HepG2 (cell line): Measurements from ENCODE around the gene OR1E1.

ENCODE experiments used
- NFE2L2 ChIP-seq: fragments of 150-350 bp; IDR thresholded peaks from 2 replicates; pipeline ENCODE4 v1.6.1; 2014; ENCODE audit warnings: low read length
- POLR2A ChIP-seq, 2 experiments: IDR thresholded peaks; 2 replicates each; pipeline ENCODE4 v1.6.1; 2011; ENCODE audit warnings: low read depth in 2 of 2, low read length in 2 of 2, mild to moderate bottlenecking in 1 of 2, moderate library complexity in 1 of 2; ENCODE audit not compliant: insufficient read depth in 1 of 2
- PRPF4 ChIP-seq: fragments of 200-400 bp; formaldehyde crosslinking; IDR thresholded peaks from 2 replicates; pipeline ENCODE4 v1.6.1; 2016; ENCODE audit warnings: low read length, low read depth; ENCODE audit not compliant: poor library complexity, severe bottlenecking
- RXRB ChIP-seq: IDR thresholded peaks from 2 replicates; pipeline ENCODE4 v1.6.1; 2016; ENCODE audit warnings: borderline replicate concordance, missing genetic modification reagents, missing compliant biosample characterization
- TAF1 ChIP-seq: sonication (generic); formaldehyde crosslinking; IDR thresholded peaks from 2 replicates; pipeline ENCODE4 v1.4.0; 2020; ENCODE audit warnings: missing genetic modification reagents
- TF ChIP-seq, protein P1 (sequence below): sonication (generic); formaldehyde crosslinking; IDR thresholded peaks from 2 replicates; pipeline ENCODE4 v1.4.0; 2020; ENCODE audit warnings: missing genetic modification reagents
- TF ChIP-seq, protein P2 (sequence below), 2 experiments: sonication (generic) in 1 of 2; formaldehyde crosslinking in 1 of 2; IDR thresholded peaks; 2 replicates each; pipeline versions ENCODE4 v1.5.1 to v1.6.1; 2011 to 2020; ENCODE audit warnings: borderline replicate concordance in 1 of 2, low read depth in 1 of 2, low read length in 1 of 2, mild to moderate bottlenecking in 1 of 2, missing genetic modification reagents in 1 of 2, moderate library complexity in 1 of 2
- TF ChIP-seq, protein P3 (sequence below): sonication (generic); formaldehyde crosslinking; IDR thresholded peaks from 2 replicates; pipeline ENCODE4 v1.4.0; 2020; ENCODE audit warnings: missing genetic modification reagents

DNA sequence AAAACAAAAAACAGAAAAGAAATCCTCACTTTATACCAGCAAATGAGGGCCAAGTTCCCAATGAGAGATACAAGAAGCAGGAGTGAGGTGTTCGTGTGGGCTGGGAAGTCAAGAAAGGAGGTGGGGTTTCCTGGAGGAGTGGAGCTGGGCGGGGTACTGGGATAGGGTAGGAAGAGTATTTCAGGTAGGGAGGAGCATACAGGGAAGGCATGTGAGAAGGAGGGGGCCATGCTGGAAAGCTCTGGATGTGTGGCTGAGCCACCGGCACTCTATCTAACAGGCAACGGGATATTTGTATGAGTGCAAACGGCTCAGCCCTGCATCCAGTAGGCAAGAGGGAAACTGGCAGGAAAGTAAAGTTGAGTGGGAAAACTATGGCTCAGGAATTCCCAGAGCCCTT is 16.3 kb downstream of the OR1E1 start:
- TF ChIP-seq, protein P1, sequence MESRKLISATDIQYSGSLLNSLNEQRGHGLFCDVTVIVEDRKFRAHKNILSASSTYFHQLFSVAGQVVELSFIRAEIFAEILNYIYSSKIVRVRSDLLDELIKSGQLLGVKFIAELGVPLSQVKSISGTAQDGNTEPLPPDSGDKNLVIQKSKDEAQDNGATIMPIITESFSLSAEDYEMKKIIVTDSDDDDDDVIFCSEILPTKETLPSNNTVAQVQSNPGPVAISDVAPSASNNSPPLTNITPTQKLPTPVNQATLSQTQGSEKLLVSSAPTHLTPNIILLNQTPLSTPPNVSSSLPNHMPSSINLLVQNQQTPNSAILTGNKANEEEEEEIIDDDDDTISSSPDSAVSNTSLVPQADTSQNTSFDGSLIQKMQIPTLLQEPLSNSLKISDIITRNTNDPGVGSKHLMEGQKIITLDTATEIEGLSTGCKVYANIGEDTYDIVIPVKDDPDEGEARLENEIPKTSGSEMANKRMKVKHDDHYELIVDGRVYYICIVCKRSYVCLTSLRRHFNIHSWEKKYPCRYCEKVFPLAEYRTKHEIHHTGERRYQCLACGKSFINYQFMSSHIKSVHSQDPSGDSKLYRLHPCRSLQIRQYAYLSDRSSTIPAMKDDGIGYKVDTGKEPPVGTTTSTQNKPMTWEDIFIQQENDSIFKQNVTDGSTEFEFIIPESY (CRISPR knock-in tag): no peak
- TF ChIP-seq, protein P2, sequence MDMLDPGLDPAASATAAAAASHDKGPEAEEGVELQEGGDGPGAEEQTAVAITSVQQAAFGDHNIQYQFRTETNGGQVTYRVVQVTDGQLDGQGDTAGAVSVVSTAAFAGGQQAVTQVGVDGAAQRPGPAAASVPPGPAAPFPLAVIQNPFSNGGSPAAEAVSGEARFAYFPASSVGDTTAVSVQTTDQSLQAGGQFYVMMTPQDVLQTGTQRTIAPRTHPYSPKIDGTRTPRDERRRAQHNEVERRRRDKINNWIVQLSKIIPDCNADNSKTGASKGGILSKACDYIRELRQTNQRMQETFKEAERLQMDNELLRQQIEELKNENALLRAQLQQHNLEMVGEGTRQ (IDR thresholded peaks at IDR 0.05; ENCODE audit: low read depth, low read length): no peak
- TF ChIP-seq, protein P2 (CRISPR knock-in tag; IDR thresholded peaks at IDR 0.05; ENCODE audit: borderline replicate concordance): no peak
- TF ChIP-seq, protein P3, sequence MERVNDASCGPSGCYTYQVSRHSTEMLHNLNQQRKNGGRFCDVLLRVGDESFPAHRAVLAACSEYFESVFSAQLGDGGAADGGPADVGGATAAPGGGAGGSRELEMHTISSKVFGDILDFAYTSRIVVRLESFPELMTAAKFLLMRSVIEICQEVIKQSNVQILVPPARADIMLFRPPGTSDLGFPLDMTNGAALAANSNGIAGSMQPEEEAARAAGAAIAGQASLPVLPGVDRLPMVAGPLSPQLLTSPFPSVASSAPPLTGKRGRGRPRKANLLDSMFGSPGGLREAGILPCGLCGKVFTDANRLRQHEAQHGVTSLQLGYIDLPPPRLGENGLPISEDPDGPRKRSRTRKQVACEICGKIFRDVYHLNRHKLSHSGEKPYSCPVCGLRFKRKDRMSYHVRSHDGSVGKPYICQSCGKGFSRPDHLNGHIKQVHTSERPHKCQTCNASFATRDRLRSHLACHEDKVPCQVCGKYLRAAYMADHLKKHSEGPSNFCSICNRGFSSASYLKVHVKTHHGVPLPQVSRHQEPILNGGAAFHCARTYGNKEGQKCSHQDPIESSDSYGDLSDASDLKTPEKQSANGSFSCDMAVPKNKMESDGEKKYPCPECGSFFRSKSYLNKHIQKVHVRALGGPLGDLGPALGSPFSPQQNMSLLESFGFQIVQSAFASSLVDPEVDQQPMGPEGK: no peak
- TF ChIP-seq POLR2A (IDR thresholded peaks at IDR 0.05; ENCODE audit: insufficient read depth in 1 of 2, low read depth in 2 of 2, low read length in 2 of 2): no peak
- TF ChIP-seq RXRB (CRISPR knock-in tag): no peak
- no peak for TF ChIP-seq TAF1 (CRISPR knock-in tag)
- no peak for TF ChIP-seq NFE2L2
- TF ChIP-seq PRPF4: no peak
